NCI-H2171 (cell line): ENCODE measurements around the gene QPCT.
"Not testable (repeated sequence)": the region's sequence is repeated elsewhere in the genome, so short reads cannot be mapped to it uniquely, and the experiment has no call there.

Source experiments
- DNase-seq: peaks from one replicate; lab custom pipeline; 2025; lab: John Stamatoyannopoulos, UW

QPCT gene

GRCh38 chr2:37344453-37345361 lies at the start of gene QPCT:
Gene QPCT (plus strand): TSS chr2:37344630. CDS start chr2:37344732, 102 bp downstream.
- no peak for DNase-seq

GRCh38 chr2:37294858-37295257 lies 49.6 kb upstream of the QPCT start:
- not testable (repeated sequence) for DNase-seq

- no peak for DNase-seq
These were observed 48.9 kb upstream of the QPCT start for GRCh38 chr2:37295469-37296073.

- no peak for DNase-seq
These were observed 46.8 kb upstream of the QPCT start for GRCh38 chr2:37297632-37298031.

- DNase-seq: no peak
These were observed 44.3 kb upstream of the QPCT start for GRCh38 chr2:37300146-37300545.

- no peak for DNase-seq
These were observed 43.9 kb upstream of the QPCT start for GRCh38 chr2:37300578-37300977.

- no peak for DNase-seq
These were observed 43.0 kb upstream of the QPCT start for GRCh38 chr2:37301408-37301807.

- no peak for DNase-seq
These were observed 41.7 kb upstream of the QPCT start for GRCh38 chr2:37302701-37303252.

- DNase-seq: peak; percentile 84
These were observed 38.4 kb upstream of the QPCT start for GRCh38 chr2:37306024-37306423.

- DNase-seq: no peak
These were observed 36.9 kb upstream of the QPCT start for GRCh38 chr2:37307500-37307899.

- no peak for DNase-seq
These were observed 29.1 kb upstream of the QPCT start for GRCh38 chr2:37315364-37315763.

GRCh38 chr2:37316181-37316580 lies 28.2 kb upstream of the QPCT start:
- no peak for DNase-seq

GRCh38 chr2:37317746-37318145 lies 26.7 kb upstream of the QPCT start:
- no peak for DNase-seq

GRCh38 chr2:37318401-37318800 lies 26.0 kb upstream of the QPCT start:
- DNase-seq: no peak

- no peak for DNase-seq
These were observed 24.4 kb upstream of the QPCT start for GRCh38 chr2:37319754-37320609.

GRCh38 chr2:37321029-37321682 lies 23.3 kb upstream of the QPCT start:
- no peak for DNase-seq

GRCh38 chr2:37322368-37322767 lies 22.1 kb upstream of the QPCT start:
- DNase-seq: no peak

GRCh38 chr2:37323176-37323780 lies 21.2 kb upstream of the QPCT start:
- no peak for DNase-seq

GRCh38 chr2:37323781-37324535 lies 20.5 kb upstream of the QPCT start:
- no peak for DNase-seq

GRCh38 chr2:37324536-37324785 lies 20.0 kb upstream of the QPCT start:
- no peak for DNase-seq
